Measurements from ENCODE around the gene RFX2.

- TF ChIP-seq CTCF (IDR thresholded peaks at IDR 0.05), result no peak
- TF ChIP-seq EZH2 (IDR thresholded peaks at IDR 0.05), result no peak
Observed at GRCh38 chr19:5977785-5978605, 132.3 kb downstream of the RFX2 start, which contains the start of gene RANBP3.
